K562 (cell line): ENCODE measurements around the gene RPTOR. TPM values are rescaled to one million over a fixed set of nuclear protein-coding genes. Genes with fewer than 3 reads are reported as not detected.

Experiments
- ATAC-seq: fragments of 200-7000 bp; cut with Tn5 transposase; 3 replicates; pipeline ENCODE4 v1.9.1; 2020; ENCODE audit warnings: moderate library complexity
- BruUV-seq: library from RNA; stranded (reverse); fragments of 400-500 nt; replicated peaks from 2 replicates; lab custom pipeline; 2021; lab: Mats Ljungman, UMichigan
- CTCF ChIA-PET: fragments of 300-600 bp; formaldehyde crosslinking; extraction: SDS; loops from one replicate; lab custom pipeline; 2021; ENCODE audit warnings: low intra/inter-chr PET ratio; lab: Yijun Ruan, JAX
- POLR2A ChIA-PET: fragments of 300-600, 350-650 bp; sonication (Branson Sonifier 250); formaldehyde crosslinking; extraction: SDS; loops from one replicate; lab custom pipeline; 2021; ENCODE audit warnings: antibody characterized with exemption, inconsistent platforms; lab: Yijun Ruan, JAX
- DNase-seq, 4 experiments: peaks; one replicate each; pipeline versions ENCODE4 v3.0.0 to v3.0.0-alpha.2; 2011 to 2018; ENCODE audit warnings: low spot score in 3 of 4, mixed read lengths in 3 of 4; ENCODE audit errors: extremely low read depth in 1 of 4
- FAIRE-seq: peaks from 2 replicates; lab custom pipeline; 2011; peaks lifted over from hg19 to GRCh38; lab: Jason Lieb, UNC
- H2AFZ ChIP-seq: 2 replicates; pipeline ENCODE4 v1.6.0; 2011; ENCODE audit warnings: low read depth, low read length, control low read depth, inconsistent platforms
- H3K27ac ChIP-seq: fragments of 200-600 bp; 3 replicates; pipeline ENCODE4 v1.8.0; 2011; ENCODE audit warnings: low read depth, mild to moderate bottlenecking, control low read depth, inconsistent platforms, low read length, moderate library complexity, mixed read lengths; ENCODE audit errors: extremely low read depth
- H3K27me3 ChIP-seq, 2 experiments: fragments of 300-600 bp in 1 of 2; 2 replicates in 1 of 2; 3 replicates in 1 of 2; pipeline versions ENCODE4 v1.6.0 to v1.8.0; 2011; ENCODE audit warnings: inconsistent platforms in 2 of 2, low read length in 2 of 2, mild to moderate bottlenecking in 1 of 2, mixed read lengths in 1 of 2, moderate library complexity in 1 of 2; ENCODE audit not compliant: control insufficient read depth in 2 of 2, insufficient read depth in 2 of 2
- H3K36me3 ChIP-seq: fragments of 300-600 bp; 3 replicates; pipeline ENCODE4 v1.8.0; 2011; ENCODE audit warnings: mild to moderate bottlenecking, low read length, inconsistent platforms; ENCODE audit not compliant: control insufficient read depth, insufficient read depth
- H3K4me1 ChIP-seq, 2 experiments: fragments of 200-600 bp in 1 of 2; replicated peaks in 1 of 2; 2 replicates in 1 of 2; 3 replicates in 1 of 2; pipeline versions ENCODE4 v1.5.1 to v1.8.0; 2011; ENCODE audit warnings: inconsistent platforms in 2 of 2, low read length in 2 of 2, mild to moderate bottlenecking in 1 of 2, mixed read lengths in 1 of 2, moderate library complexity in 1 of 2; ENCODE audit not compliant: control insufficient read depth in 2 of 2, insufficient read depth in 2 of 2
- H3K4me2 ChIP-seq: 2 replicates; pipeline ENCODE4 v1.6.1; 2011; ENCODE audit warnings: low read length, control low read depth, inconsistent platforms, mixed read lengths; ENCODE audit not compliant: insufficient read depth
- H3K4me3 ChIP-seq: fragments of 200-600 bp; sonication (generic), shearing (Covaris generic); 2 replicates; pipeline ENCODE4 v1.5.1; 2016; ENCODE audit warnings: control low read depth, inconsistent platforms
- H3K79me2 ChIP-seq: fragments of 200-600 bp; 3 replicates; pipeline ENCODE4 v1.8.0; 2011; ENCODE audit warnings: low read length, inconsistent platforms; ENCODE audit not compliant: control insufficient read depth, insufficient read depth
- H3K9ac ChIP-seq, 2 experiments: 2 replicates each; pipeline versions ENCODE4 v1.6.0 to v1.6.1; 2011; ENCODE audit warnings: low read depth in 2 of 2, low read length in 2 of 2, control low read depth in 1 of 2, inconsistent platforms in 1 of 2, mild to moderate bottlenecking in 1 of 2, mixed read lengths in 1 of 2; ENCODE audit not compliant: insufficient read depth in 1 of 2
- H3K9me1 ChIP-seq: one replicate; pipeline ENCODE4 v1.6.0; 2011; ENCODE audit warnings: inconsistent platforms, mild to moderate bottlenecking, low read length, moderate library complexity; ENCODE audit not compliant: control insufficient read depth, insufficient read depth
- H3K9me3 ChIP-seq: replicated peaks from 2 replicates; pipeline ENCODE4 v1.5.1; 2011; ENCODE audit warnings: low read depth, low read length, inconsistent platforms; ENCODE audit not compliant: control insufficient read depth, insufficient read depth
- H4K20me1 ChIP-seq: replicated peaks from 2 replicates; pipeline ENCODE4 v1.6.1; 2011; ENCODE audit warnings: low read length, inconsistent platforms, mixed read lengths; ENCODE audit not compliant: control insufficient read depth, insufficient read depth
- CREB1 ChIP-seq, 2 experiments: sonication (generic) in 1 of 2; formaldehyde crosslinking in 1 of 2; IDR thresholded peaks; 2 replicates each; pipeline versions ENCODE4 v1.6.1 to v1.8.0; 2012 to 2022; ENCODE audit warnings: inconsistent platforms in 1 of 2, mild to moderate bottlenecking in 1 of 2, missing genetic modification reagents in 1 of 2, moderate library complexity in 1 of 2
- CXXC5 ChIP-seq: fragments of 250-450 bp; sonication (Bioruptor Pico); IDR thresholded peaks from 2 replicates; pipeline ENCODE4 v1.8.0; 2022; ENCODE audit warnings: inconsistent platforms, mild to moderate bottlenecking, moderate library complexity
- FOXK2 ChIP-seq, 2 experiments: fragments of 450-650 bp; IDR thresholded peaks in 1 of 2; conservative IDR thresholded peaks in 1 of 2; 2 replicates each; pipeline ENCODE4 v1.6.1; 2016; ENCODE audit warnings: low read depth in 2 of 2, mild to moderate bottlenecking in 1 of 2
- HMGN3 ChIP-seq: IDR thresholded peaks from 2 replicates; pipeline ENCODE4 v1.6.1; 2011; ENCODE audit warnings: borderline replicate concordance, low read depth, mild to moderate bottlenecking, mixed read lengths, low read length; ENCODE audit not compliant: insufficient read length; ENCODE audit errors: extremely low read depth
- MAFF ChIP-seq: IDR thresholded peaks from 2 replicates; pipeline ENCODE4 v1.6.1; 2012; ENCODE audit warnings: low read length, improper control_type of control experiment
- NUFIP1 ChIP-seq: fragments of 450-650 bp; IDR thresholded peaks from 2 replicates; pipeline ENCODE4 v1.6.1; 2018; ENCODE audit not compliant: partially characterized antibody
- RFX7 ChIP-seq: fragments of 250-450 bp; sonication (Bioruptor Pico); IDR thresholded peaks from 2 replicates; pipeline ENCODE4 v1.5.1; 2021; ENCODE audit warnings: mild to moderate bottlenecking
- ZNF143 ChIP-seq: sonication (generic); formaldehyde crosslinking; IDR thresholded peaks from 2 replicates; pipeline ENCODE4 v1.9.0; 2022; ENCODE audit warnings: mild to moderate bottlenecking, missing genetic modification reagents
- ZNF174 ChIP-seq: fragments of 250-450 bp; sonication (Bioruptor Pico); IDR thresholded peaks from 2 replicates; pipeline ENCODE4 v1.4.0; 2020; ENCODE audit warnings: mild to moderate bottlenecking
- ZNF561 ChIP-seq: fragments of 450-650 bp; formaldehyde crosslinking; conservative IDR thresholded peaks from 2 replicates; pipeline ENCODE4 v1.4.0; 2020; ENCODE audit warnings: mild to moderate bottlenecking, moderate library complexity
- ZNF644 ChIP-seq: fragments of 200-800 bp; sonication (Bioruptor generic); IDR thresholded peaks from 2 replicates; pipeline ENCODE4 v1.6.1; 2016; ENCODE audit warnings: low read depth, missing genetic modification characterization, missing compliant biosample characterization
- WGBS: fragments of 100-300 bp; shearing (Covaris generic); methylation state at CpG from one replicate; pipeline ENCODE4 v1.1.6; 2016; ENCODE audit warnings: low coverage, mixed read lengths; ENCODE audit not compliant: insufficient coverage; ENCODE audit errors: missing lambda C conversion rate; 5-methylcytosine and 5-hydroxymethylcytosine counted together
- in situ Hi-C: fragments of 300-500 bp; cut with MboI; formaldehyde crosslinking; loops from 4 replicates; pipeline ENCODE4 v1.15.0; 2018; ENCODE audit warnings: inconsistent platforms, mixed read lengths
- intact Hi-C: fragments of 100-400 bp; cut with micrococcal nuclease; formaldehyde crosslinking; loops from 2 replicates; pipeline ENCODE4 v1.14.2; 2022
- polyA plus RNA-seq, 8 experiments: library from polyadenylated mRNA; depleted of rRNA in 4 of 8; stranded (reverse) in 5 of 8; unstranded in 3 of 8; fragments of >200 nt; fragmentation: Nextera tagmentation in 2 of 8; fragmentation: Illumina TruSeq in 1 of 8; extraction: Ambion mirVana in 2 of 8; extraction: Trizol in 1 of 8; gene quantifications; 2 replicates each; pipeline versions ENCODE4 v1.2.1 to v1.2.3, GENCODE V29; 2011 to 2014; ENCODE audit warnings: inconsistent platforms in 1 of 8, missing spikeins in 1 of 8
- total RNA-seq, 7 experiments: library from RNA; depleted of rRNA in 6 of 7; stranded (reverse); fragments of >200 nt in 6 of 7; fragmentation: Illumina TruSeq in 2 of 7; extraction: Trizol in 2 of 7; gene quantifications; 2 replicates each; pipeline versions ENCODE4 v1.2.1 to v1.2.3, GENCODE V29; 2011 to 2021; ENCODE audit warnings: low replicate concordance in 1 of 7
- TF ChIP-seq, protein P1 (sequence below): sonication (generic); formaldehyde crosslinking; IDR thresholded peaks from 2 replicates; pipeline ENCODE4 v1.9.0; 2022; ENCODE audit warnings: mild to moderate bottlenecking, missing genetic modification reagents
- TF ChIP-seq, protein P2 (sequence below): sonication (generic); formaldehyde crosslinking; IDR thresholded peaks from 2 replicates; pipeline ENCODE4 v1.9.0; 2022; ENCODE audit warnings: mild to moderate bottlenecking, missing genetic modification reagents

RPTOR gene
- total and polyA plus RNA-seq, 9 of the 15 experiments (the other 6 are each of a cell fraction or from before 2014, with no cell fraction given): 0.24 to 54.1 (median 10.2) TPM

DNA sequence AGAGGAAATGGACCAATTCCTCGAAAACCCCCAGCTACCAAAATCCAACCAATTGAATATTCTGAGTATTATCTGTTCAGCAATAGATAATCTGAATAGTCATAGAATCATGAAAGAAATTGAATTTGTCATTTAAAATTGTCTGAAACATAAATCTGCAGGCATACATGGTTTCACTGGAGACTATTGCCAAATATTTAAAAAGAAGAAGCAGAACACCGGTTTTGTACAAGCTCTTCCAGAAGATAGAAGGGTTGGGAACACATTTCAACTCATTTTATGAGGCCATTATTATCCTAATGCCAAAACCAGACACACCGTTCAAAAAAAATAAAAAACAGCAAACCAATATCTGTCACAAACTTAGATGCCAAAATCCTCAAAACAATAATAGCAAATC is 195.5 kb downstream of the RPTOR start (continued):
- no peak for TF ChIP-seq ZNF644
- TF ChIP-seq CREB1 (IDR thresholded peaks at IDR 0.05): no peak
- no peak for TF ChIP-seq CREB1 (CRISPR knock-in tag; IDR thresholded peaks at IDR 0.05)
- no peak for TF ChIP-seq FOXK2 (conservative IDR thresholded peaks at IDR 0.05 in 1 of 2, IDR thresholded peaks at IDR 0.05 in 1 of 2; ENCODE audit: low read depth in 2 of 2)
- no peak for TF ChIP-seq ZNF561 (CRISPR knock-in tag)
- no peak for TF ChIP-seq MAFF
- no peak for TF ChIP-seq ZNF174 (CRISPR knock-in tag)
- TF ChIP-seq ZNF143 (CRISPR knock-in tag): no peak
- TF ChIP-seq CXXC5 (CRISPR knock-in tag): no peak
- no peak for TF ChIP-seq NUFIP1
- TF ChIP-seq HMGN3: no peak

DNA sequence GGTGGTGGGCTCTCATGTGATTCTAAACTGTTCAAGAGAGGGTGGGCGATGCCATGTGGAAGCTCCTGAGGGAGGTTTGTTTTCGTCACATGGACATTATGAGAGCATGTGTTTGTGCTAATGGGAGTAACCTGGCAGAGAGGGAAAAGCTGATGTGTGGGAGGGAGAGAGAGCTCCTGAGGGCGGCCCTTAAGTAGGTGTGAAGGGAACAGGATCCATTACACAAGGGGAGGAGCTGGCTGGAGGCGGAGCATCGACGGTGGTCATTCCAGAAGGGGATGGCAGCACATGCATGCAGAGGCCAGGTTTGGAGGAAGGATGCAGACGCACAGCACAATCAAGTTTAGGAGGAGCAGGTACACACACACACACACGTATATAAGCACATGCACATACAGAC is 197.5 kb downstream of the RPTOR start:
- Histone ChIP-seq H3K79me2 (no peaks in the 10 kb centered on the region), H3K9me1 (no peaks in the 10 kb centered on the region), H3K27me3 (no peaks in the 10 kb centered on the region), H3K36me3 (peaks cover 18% of the 10 kb centered on the region; the same call in 2 of the 3 replicates), H3K9ac (no peak overlapping the region), H3K4me3 (no peak overlapping the region), H3K4me2 (no peak overlapping the region), H2AFZ (no peak overlapping the region), H4K20me1 (no peaks in the 10 kb centered on the region), H3K4me1 (peaks cover 0 to 3% of the 10 kb centered on the region in 2 experiments; a peak in 1 of 5 replicates), H3K9me3 (peaks cover 6% of the 10 kb centered on the region; the same call in 1 of the 2 replicates), H3K27ac (no peak overlapping the region)
- in situ Hi-C loops: no loop called here
- WGBS: 96% methylated on average over 7 of the region's 8 CpGs
- no peak for DNase-seq
- ATAC-seq: no peak
- no peak for FAIRE-seq
- ChIA-PET POLR2A (interaction anchor here (1.2 kb wide), 1 partner anchor 9 kb away, joined by 6 read pairs; no protein-coding TSS in a partner anchor), CTCF (interaction anchor here (0.7 kb wide), 1 partner anchor 192 kb away, joined by 3 read pairs; no protein-coding TSS in a partner anchor)
- TF ChIP-seq, protein P1, sequence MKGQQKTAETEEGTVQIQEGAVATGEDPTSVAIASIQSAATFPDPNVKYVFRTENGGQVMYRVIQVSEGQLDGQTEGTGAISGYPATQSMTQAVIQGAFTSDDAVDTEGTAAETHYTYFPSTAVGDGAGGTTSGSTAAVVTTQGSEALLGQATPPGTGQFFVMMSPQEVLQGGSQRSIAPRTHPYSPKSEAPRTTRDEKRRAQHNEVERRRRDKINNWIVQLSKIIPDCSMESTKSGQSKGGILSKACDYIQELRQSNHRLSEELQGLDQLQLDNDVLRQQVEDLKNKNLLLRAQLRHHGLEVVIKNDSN (CRISPR knock-in tag): no peak
- TF ChIP-seq, protein P2, sequence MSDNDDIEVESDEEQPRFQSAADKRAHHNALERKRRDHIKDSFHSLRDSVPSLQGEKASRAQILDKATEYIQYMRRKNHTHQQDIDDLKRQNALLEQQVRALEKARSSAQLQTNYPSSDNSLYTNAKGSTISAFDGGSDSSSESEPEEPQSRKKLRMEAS (CRISPR knock-in tag): 0 out of 2 replicates have a peak, but pooled peaks have one; percentile 29
- TF ChIP-seq RFX7 (CRISPR knock-in tag): no peak
- BruUV-seq: no TSS peak
- intact Hi-C loops: no loop called here
